ENCODE data around the gene DNAJC11. TPM values are rescaled to one million over a fixed set of nuclear protein-coding genes. Genes with fewer than 3 reads are reported as not detected.

DNAJC11 gene
- total RNA-seq, 1 experiment from 2014 or later, result 75.6 TPM

- ChIA-PET CTCF (no interaction called here), POLR2A (interaction anchor here (0.6 kb wide), 1 partner anchor 18 kb away, joined by 3 read pairs; the partner anchor contains the start of gene ZBTB48), RAD21 (ENCODE audit: low non-redundant PET in 1 of 2, low total read pairs in 2 of 2, uncharacterized antibody in 2 of 2, unreplicated experiment in 2 of 2) (no interaction called here)
- no TSS peak for BruUV-seq (replicated peaks)
- no peak overlapping the region for H3K4me2 ChIP-seq (ENCODE audit: low read length)
- H3K4me3 ChIP-seq (replicated peaks in 1 of 2; ENCODE audit: low read depth in 1 of 2, low read length in 2 of 2), result no peak overlapping the region
- H3K79me2 ChIP-seq (ENCODE audit: insufficient read depth, low read length), result peaks cover 94% of the 10 kb centered on the region
- no peaks in the 10 kb centered on the region for H3K9me2 ChIP-seq (ENCODE audit: insufficient read depth)
- no peaks in the 10 kb centered on the region for H3K9me3 ChIP-seq (ENCODE audit: control insufficient read depth in 1 of 2, insufficient read depth in 1 of 2, low read depth in 1 of 2, low read length in 2 of 2)
- peaks cover 22 to 66% of the 10 kb centered on the region in 2 experiments; a peak in 3 of 4 replicates for H3K36me3 ChIP-seq (ENCODE audit: control insufficient read depth in 1 of 2, insufficient read depth in 2 of 2, low read length in 2 of 2)
- no peak for ATAC-seq
- no peak overlapping the region for H3K9ac ChIP-seq (ENCODE audit: low read length)
- DNase-seq (ENCODE audit: low read depth, low spot score), result no peak
- H2AFZ ChIP-seq (ENCODE audit: low read depth, low read length, poor library complexity, severe bottlenecking), result no peak overlapping the region
- no peak for TF ChIP-seq SRF (IDR thresholded peaks at IDR 0.05; ENCODE audit: low read depth)
- no peak for TF ChIP-seq SP1 (IDR thresholded peaks at IDR 0.05; ENCODE audit: low read depth)
- no peak for TF ChIP-seq POLR2A (IDR thresholded peaks at IDR 0.05; ENCODE audit: borderline replicate concordance, extremely low read depth, insufficient read depth, insufficient read length)
- TF ChIP-seq RAD21 (IDR thresholded peaks at IDR 0.05; ENCODE audit: low read depth), result no peak
- TF ChIP-seq, protein P1, sequence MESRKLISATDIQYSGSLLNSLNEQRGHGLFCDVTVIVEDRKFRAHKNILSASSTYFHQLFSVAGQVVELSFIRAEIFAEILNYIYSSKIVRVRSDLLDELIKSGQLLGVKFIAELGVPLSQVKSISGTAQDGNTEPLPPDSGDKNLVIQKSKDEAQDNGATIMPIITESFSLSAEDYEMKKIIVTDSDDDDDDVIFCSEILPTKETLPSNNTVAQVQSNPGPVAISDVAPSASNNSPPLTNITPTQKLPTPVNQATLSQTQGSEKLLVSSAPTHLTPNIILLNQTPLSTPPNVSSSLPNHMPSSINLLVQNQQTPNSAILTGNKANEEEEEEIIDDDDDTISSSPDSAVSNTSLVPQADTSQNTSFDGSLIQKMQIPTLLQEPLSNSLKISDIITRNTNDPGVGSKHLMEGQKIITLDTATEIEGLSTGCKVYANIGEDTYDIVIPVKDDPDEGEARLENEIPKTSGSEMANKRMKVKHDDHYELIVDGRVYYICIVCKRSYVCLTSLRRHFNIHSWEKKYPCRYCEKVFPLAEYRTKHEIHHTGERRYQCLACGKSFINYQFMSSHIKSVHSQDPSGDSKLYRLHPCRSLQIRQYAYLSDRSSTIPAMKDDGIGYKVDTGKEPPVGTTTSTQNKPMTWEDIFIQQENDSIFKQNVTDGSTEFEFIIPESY (IDR thresholded peaks at IDR 0.05; ENCODE audit: extremely low read depth, insufficient replicate concordance, low read length), result no peak
- TF ChIP-seq EGR1 (IDR thresholded peaks at IDR 0.05; ENCODE audit: low read depth), result no peak
- no peak for TF ChIP-seq CEBPB (IDR thresholded peaks at IDR 0.05; ENCODE audit: low read depth)
- no peak for TF ChIP-seq EZH2phosphoT487 (IDR thresholded peaks at IDR 0.05; ENCODE audit: borderline replicate concordance)
- TF ChIP-seq ELF1 (IDR thresholded peaks at IDR 0.05; ENCODE audit: borderline replicate concordance, low read depth), result no peak
- no peak for TF ChIP-seq ZFX (IDR thresholded peaks at IDR 0.05)
- peaks cover 14% of the 10 kb centered on the region; the same call in 1 of the 2 replicates for H4K20me1 ChIP-seq (ENCODE audit: insufficient read depth)
- peaks cover 8 to 14% of the 10 kb centered on the region in 2 experiments for H3K4me1 ChIP-seq (ENCODE audit: control insufficient read depth in 1 of 2, insufficient read depth in 2 of 2, low read length in 2 of 2)
- intact Hi-C loops (cut with micrococcal nuclease), result no loop called here
- H3K27ac ChIP-seq (ENCODE audit: low read depth, low read length), result no peak overlapping the region
- H3K27me3 ChIP-seq (ENCODE audit: insufficient read depth, low read length), result no peaks in the 10 kb centered on the region
Measured at GRCh38 chr1:6597777-6598131, 103.9 kb downstream of the DNAJC11 start.

Measured in HCT116 (cell line).